Suppressor macrophage treated with lipopolysaccharide for 1 hour (primary cell): ENCODE data around the gene TFB2M.
"Not testable (repeated sequence)": the region's sequence is repeated elsewhere in the genome, so short reads cannot be mapped to it uniquely, and the experiment has no call there.

Experiments used
- DNase-seq, 3 donors: peaks; one replicate each; pipeline ENCODE4 v3.0.0-alpha.2; 2020 to 2022

Gene TFB2M

GRCh38 chr1:246582301-246583055, 16.4 kb upstream of the TFB2M start:
- peak in 1 of 3 donors; percentile 39 for DNase-seq

- no peak for DNase-seq
These were observed 14.7 kb upstream of the TFB2M start for GRCh38 chr1:246580497-246581370.

GRCh38 chr1:246579818-246580217, 13.8 kb upstream of the TFB2M start:
- peak in 1 of 3 donors; percentile 30 for DNase-seq

GRCh38 chr1:246577720-246578106, 11.7 kb upstream of the TFB2M start:
- no peak for DNase-seq

GRCh38 chr1:246577082-246577719, 11.1 kb upstream of the TFB2M start:
- no peak for DNase-seq

- DNase-seq, result no peak
These were observed 10.6 kb upstream of the TFB2M start for GRCh38 chr1:246576709-246577032.

- peak; percentile 62 to 73 (median 62) for DNase-seq
These were observed 7.4 kb upstream of the TFB2M start for GRCh38 chr1:246573491-246573890.

GRCh38 chr1:246572785-246573184, 6.7 kb upstream of the TFB2M start:
- no peak for DNase-seq

GRCh38 chr1:246571953-246572352, 5.9 kb upstream of the TFB2M start:
- no peak for DNase-seq

GRCh38 chr1:246571309-246571708, 5.2 kb upstream of the TFB2M start:
- peak; percentile 39 to 67 (median 55) for DNase-seq

- peak; percentile 42 to 77 (median 69) for DNase-seq
These were observed 3.5 kb upstream of the TFB2M start for GRCh38 chr1:246569248-246570238.

GRCh38 chr1:246567646-246568235, 1.7 kb upstream of the TFB2M start:
- DNase-seq, result no peak

GRCh38 chr1:246566813-246567645, 968 bp upstream of the TFB2M start:
- peak in 2 of 3 donors; percentile 25 to 40 for DNase-seq

- DNase-seq, result no peak
These were observed 322 bp downstream of the TFB2M start for GRCh38 chr1:246565751-246566127.

GRCh38 chr1:246564839-246565750, 966 bp downstream of the TFB2M start:
- no peak for DNase-seq

- DNase-seq, result not testable (repeated sequence)
These were observed 5.2 kb downstream of the TFB2M start for GRCh38 chr1:246560833-246561232.

- no peak for DNase-seq
These were observed 6.8 kb downstream of the TFB2M start for GRCh38 chr1:246559310-246559709.

- no peak for DNase-seq
These were observed 8.0 kb downstream of the TFB2M start for GRCh38 chr1:246558041-246558440.

GRCh38 chr1:246554201-246554600, 11.9 kb downstream of the TFB2M start:
- no peak for DNase-seq

GRCh38 chr1:246552110-246552509, 14.0 kb downstream of the TFB2M start:
- no peak for DNase-seq
